Adrenal gland (tissue), 12 donors: Measurements from ENCODE around the gene PCDH9. TPM values are rescaled to one million over a fixed set of nuclear protein-coding genes. Genes with fewer than 3 reads are reported as not detected.

ENCODE experiments used
- DNase-seq, 7 donors: peaks; one replicate each; pipeline ENCODE4 v3.0.0-alpha.2; 2019 to 2020
- H3K27ac ChIP-seq, 5 donors: fragments of 200-600 bp; sonication (generic) in 4 of 5; 1 replicate in 3 of 5; 2 replicates in 2 of 5; pipeline versions ENCODE4 v1.5.1 to v1.8.0; 2016 to 2020; ENCODE audit warnings: mild to moderate bottlenecking in 1 of 5
- H3K27me3 ChIP-seq: fragments of 200-600 bp; 2 replicates; pipeline ENCODE4 v1.8.0; 2021
- H3K36me3 ChIP-seq, 2 donors: fragments of 200-600 bp; replicated peaks in 1 of 2; 1 replicate in 1 of 2; 2 replicates in 1 of 2; pipeline versions ENCODE4 v1.5.1 to v1.8.0; 2018 to 2022
- H3K4me1 ChIP-seq, 2 donors: fragments of 200-600 bp; replicated peaks in 1 of 2; 1 replicate in 1 of 2; 2 replicates in 1 of 2; pipeline versions ENCODE4 v1.5.1 to v1.8.0; 2018 to 2021
- H3K4me3 ChIP-seq, 4 donors: fragments of 200-600 bp; sonication (generic) in 3 of 4; one replicate each; pipeline ENCODE4 v1.5.1; 2016 to 2018
- H3K9me3 ChIP-seq, 3 donors: fragments of 200-600 bp; sonication (generic) in 1 of 3; replicated peaks in 1 of 3; 1 replicate in 2 of 3; 2 replicates in 1 of 3; pipeline versions ENCODE4 v1.5.1 to v1.8.0; 2016 to 2021
- POLR2A ChIP-seq, 2 donors: fragments of 450-650 bp; IDR thresholded peaks; one replicate each; pipeline ENCODE4 v1.6.1; 2017; ENCODE audit warnings: antibody characterized with exemption in 2 of 2, mild to moderate bottlenecking in 2 of 2, moderate library complexity in 1 of 2
- WGBS, 4 donors: extraction: QIAGEN DNeasy Blood & Tissue Kit in 2 of 4; methylation state at CpG; one replicate each; pipeline versions ENCODE4 v1.1.5 to v1.1.7; 2013 to 2017; 5-methylcytosine and 5-hydroxymethylcytosine counted together
- intact Hi-C, 2 donors: fragments of 100-400 bp; cut with DNase I; formaldehyde crosslinking; loops; one replicate each; pipeline versions ENCODE4 v1.14.1 to v1.15.0; 2022 to 2023
- polyA plus RNA-seq, 3 donors: library from polyadenylated mRNA; stranded (reverse); fragments of 200-250 nt in 2 of 3; fragments of 350-450 nt in 1 of 3; fragmentation: Illumina TruSeq in 1 of 3; extraction: RNeasy Lipid Tissue Mini Kit (QIAGEN cat#74804) in 1 of 3; gene quantifications; one replicate each; pipeline ENCODE4 v1.2.3, GENCODE V29; 2013 to 2014
- total RNA-seq, 9 donors: library from RNA; depleted of rRNA in 4 of 9; stranded (reverse); fragments of >200 nt in 4 of 9; fragments of 120-200 nt in 1 of 9; fragmentation: NEBNext Ultra II Directional in 1 of 9; extraction: Animal tissue kit (Norgen Biotek cat#: 25700) in 1 of 9; gene quantifications; one replicate each; pipeline versions ENCODE4 v1.1.0 to v1.2.4, GENCODE V29; 2013 to 2023
- TF ChIP-seq, protein P1 (sequence below), 6 experiments: fragments of 450-650 bp in 4 of 6; fragments of 200-600 bp in 2 of 6; sonication (generic) in 1 of 6; IDR thresholded peaks; 1 replicate in 5 of 6; 2 replicates in 1 of 6; pipeline versions ENCODE4 v1.5.1 to v1.8.0; 2016 to 2021; ENCODE audit warnings: antibody characterized with exemption in 6 of 6, mild to moderate bottlenecking in 2 of 6, moderate library complexity in 1 of 6
- donor health status: healthy with polysubstance abuse.
- donor health status: Bipolar disorder and iron deficiency.
- donor health status: DM: yes; HTN: yes; CAD: no.
- donor health status: DM: no; HTN: no; CAD: no.
- donor health status: DM: no; HTN: no; CAD: no.
- donor health status: DM: yes; HTN: yes; CAD: no.

PCDH9 gene
- total and polyA plus RNA-seq, 12 donors: 0.71 to 10.9 (median 3.6) TPM

DNA sequence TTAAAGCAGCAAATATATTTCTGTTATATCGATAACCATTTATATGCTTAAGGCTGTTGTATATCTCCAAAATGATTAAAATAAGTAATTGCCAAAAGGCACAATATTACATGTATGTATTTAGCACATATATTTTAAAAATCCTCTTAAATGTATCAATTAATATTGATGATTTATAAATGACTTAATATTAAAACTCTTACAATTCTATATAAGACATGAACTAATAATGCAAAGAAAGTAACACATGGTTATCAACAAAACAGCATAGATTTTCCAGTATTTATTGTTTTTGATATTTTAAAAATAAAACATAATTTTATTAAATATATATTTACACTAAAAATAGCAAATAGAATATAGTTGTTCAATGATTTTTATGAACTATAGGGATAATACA, 32.4 kb downstream of the PCDH9 start:
- Histone ChIP-seq H3K27ac (no peak overlapping the region), H3K4me3 (no peak overlapping the region), H3K9me3 (no peaks in the 10 kb centered on the region), H3K4me1 (no peaks in the 10 kb centered on the region), H3K36me3 (no peaks in the 10 kb centered on the region), H3K27me3 (no peaks in the 10 kb centered on the region)
- intact Hi-C loops: no loop called here
- TF ChIP-seq, protein P1, sequence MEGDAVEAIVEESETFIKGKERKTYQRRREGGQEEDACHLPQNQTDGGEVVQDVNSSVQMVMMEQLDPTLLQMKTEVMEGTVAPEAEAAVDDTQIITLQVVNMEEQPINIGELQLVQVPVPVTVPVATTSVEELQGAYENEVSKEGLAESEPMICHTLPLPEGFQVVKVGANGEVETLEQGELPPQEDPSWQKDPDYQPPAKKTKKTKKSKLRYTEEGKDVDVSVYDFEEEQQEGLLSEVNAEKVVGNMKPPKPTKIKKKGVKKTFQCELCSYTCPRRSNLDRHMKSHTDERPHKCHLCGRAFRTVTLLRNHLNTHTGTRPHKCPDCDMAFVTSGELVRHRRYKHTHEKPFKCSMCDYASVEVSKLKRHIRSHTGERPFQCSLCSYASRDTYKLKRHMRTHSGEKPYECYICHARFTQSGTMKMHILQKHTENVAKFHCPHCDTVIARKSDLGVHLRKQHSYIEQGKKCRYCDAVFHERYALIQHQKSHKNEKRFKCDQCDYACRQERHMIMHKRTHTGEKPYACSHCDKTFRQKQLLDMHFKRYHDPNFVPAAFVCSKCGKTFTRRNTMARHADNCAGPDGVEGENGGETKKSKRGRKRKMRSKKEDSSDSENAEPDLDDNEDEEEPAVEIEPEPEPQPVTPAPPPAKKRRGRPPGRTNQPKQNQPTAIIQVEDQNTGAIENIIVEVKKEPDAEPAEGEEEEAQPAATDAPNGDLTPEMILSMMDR (IDR thresholded peaks at IDR 0.05): no peak
- TF ChIP-seq POLR2A (IDR thresholded peaks at IDR 0.05): no peak
- WGBS, 4 donors: 96 to 98% (median 97%) methylated on average over 1 of the region's 1 CpG
- DNase-seq: no peak

DNA sequence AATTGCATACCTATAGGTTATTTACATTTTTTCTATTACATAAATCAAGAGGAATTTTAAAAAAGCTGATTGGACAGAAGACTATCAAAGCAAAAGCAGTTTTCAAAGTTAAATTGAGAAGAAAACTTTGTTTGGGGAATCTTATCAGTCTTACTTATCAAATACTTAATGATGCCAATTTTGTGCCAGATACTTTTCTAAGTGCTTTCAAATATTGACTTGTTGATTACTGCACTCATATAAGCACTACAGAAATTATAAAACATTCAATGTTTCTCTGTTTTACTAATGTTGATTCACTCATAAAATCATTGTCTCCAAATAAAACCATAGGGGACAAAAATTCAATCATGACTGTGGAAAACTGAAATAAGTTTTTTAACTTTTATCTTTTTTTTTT, 36.2 kb downstream of the PCDH9 start:
- intact Hi-C loops: no loop called here
- H3K4me1 ChIP-seq: no peaks in the 10 kb centered on the region
- H3K27me3 ChIP-seq: no peaks in the 10 kb centered on the region
- no peak overlapping the region for H3K27ac ChIP-seq
- no peak for TF ChIP-seq POLR2A (IDR thresholded peaks at IDR 0.05)
- TF ChIP-seq, protein P1 (IDR thresholded peaks at IDR 0.05): no peak
- H3K4me3 ChIP-seq: no peak overlapping the region
- DNase-seq: no peak
- no peaks in the 10 kb centered on the region for H3K36me3 ChIP-seq
- H3K9me3 ChIP-seq: no peaks in the 10 kb centered on the region

DNA sequence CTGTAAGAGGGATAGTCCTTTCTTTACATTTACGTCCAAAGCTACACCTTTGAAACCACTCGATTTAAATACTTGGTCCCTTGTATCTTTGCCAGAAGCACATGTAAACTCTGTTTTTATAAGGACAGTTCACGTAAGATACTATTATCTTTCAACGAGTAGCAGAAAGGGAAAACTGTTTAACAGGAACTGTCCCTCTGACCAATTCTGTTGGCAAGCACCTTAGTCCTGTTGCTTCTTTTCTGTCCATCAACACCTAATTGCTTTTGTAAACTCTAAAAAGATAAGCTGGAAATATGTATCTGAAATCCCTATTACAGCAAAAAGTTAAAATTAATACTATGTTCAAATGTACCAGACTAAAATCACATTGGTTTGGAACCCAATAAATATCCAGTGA, 37.4 kb downstream of the PCDH9 start:
- 76 to 92% (median 86%) methylated on average over 4 of the region's 4 CpGs for WGBS, 4 donors
- H3K36me3 ChIP-seq: no peaks in the 10 kb centered on the region
- H3K4me1 ChIP-seq: no peaks in the 10 kb centered on the region
- no peak overlapping the region for H3K4me3 ChIP-seq
- intact Hi-C loops: no loop called here
- H3K9me3 ChIP-seq: no peaks in the 10 kb centered on the region
- no peak for TF ChIP-seq POLR2A (IDR thresholded peaks at IDR 0.05)
- TF ChIP-seq, protein P1 (IDR thresholded peaks at IDR 0.05): no peak
- no peaks in the 10 kb centered on the region for H3K27me3 ChIP-seq
- DNase-seq: no peak
- no peak overlapping the region for H3K27ac ChIP-seq

DNA sequence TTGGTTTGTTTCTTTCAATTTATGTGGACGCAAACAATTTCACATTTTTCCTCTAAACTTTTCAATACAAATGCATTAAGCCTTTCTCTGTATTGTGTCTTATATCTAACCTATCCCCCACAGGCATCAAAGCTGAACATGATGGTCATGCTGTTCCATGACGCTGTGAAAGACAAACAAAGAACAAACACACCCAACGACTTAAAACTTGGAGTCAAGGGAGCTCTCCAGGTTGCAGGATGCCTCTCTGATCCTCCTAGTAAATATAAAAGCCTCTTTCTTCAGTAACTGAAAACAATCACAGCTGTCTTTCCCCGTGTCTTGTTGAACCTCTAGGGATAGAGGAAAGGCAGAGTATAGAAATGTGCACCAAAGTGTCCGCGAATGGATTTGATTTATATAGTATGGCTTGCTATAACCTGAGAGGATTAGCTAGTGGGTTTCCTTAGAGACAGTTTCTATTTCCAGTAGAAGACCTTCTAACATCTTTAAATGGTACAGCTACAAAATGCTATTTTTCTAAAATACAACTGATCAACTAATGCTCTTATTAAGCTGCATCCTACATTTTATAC, 43.1 kb downstream of the PCDH9 start:
- Histone ChIP-seq H3K4me1 (no peaks in the 10 kb centered on the region), H3K4me3 (no peak overlapping the region), H3K27ac (no peak overlapping the region), H3K36me3 (no peaks in the 10 kb centered on the region), H3K9me3 (no peaks in the 10 kb centered on the region), H3K27me3 (no peaks in the 10 kb centered on the region)
- no peak for DNase-seq
- 67 to 72% (median 71%) methylated on average over 6 of the region's 6 CpGs for whole genome bisulfite sequencing, 4 donors
- TF ChIP-seq, protein P1 (IDR thresholded peaks at IDR 0.05): no peak
- no peak for TF ChIP-seq POLR2A (IDR thresholded peaks at IDR 0.05)
- intact Hi-C loops: no loop called here
